HEK293 (cell line): ENCODE data around the gene SPTBN1.

Experiments
- CTCF ChIA-PET: fragments of 350-600 bp; formaldehyde crosslinking; extraction: SDS; loops from one replicate; lab custom pipeline; 2021; ENCODE audit warnings: antibody characterized with exemption; lab: Yijun Ruan, JAX
- POLR2A ChIA-PET: fragments of 300-600 bp; formaldehyde crosslinking; extraction: SDS; loops from one replicate; lab custom pipeline; 2020; ENCODE audit warnings: antibody characterized with exemption, inconsistent platforms; lab: Yijun Ruan, JAX
- H3K27ac ChIP-seq: fragments of 200-500 bp; sonication (Bioruptor generic); 2 replicates; pipeline ENCODE4 v1.5.1; 2014; ENCODE audit warnings: low read depth, low read length, control low read depth, inconsistent platforms; ENCODE audit errors: extremely low read depth
- H3K36me3 ChIP-seq, 2 experiments: fragments of 200-500 bp in 1 of 2; sonication (Bioruptor generic) in 1 of 2; 1 replicate in 1 of 2; 2 replicates in 1 of 2; pipeline ENCODE4 v1.5.1; 2014 to 2017; ENCODE audit warnings: inconsistent platforms in 2 of 2, low read length in 2 of 2; ENCODE audit not compliant: control insufficient read depth in 2 of 2, insufficient read depth in 1 of 2
- H3K4me1 ChIP-seq: fragments of 200-500 bp; sonication (Bioruptor generic); 2 replicates; pipeline ENCODE4 v1.5.1; 2014; ENCODE audit warnings: mild to moderate bottlenecking, low read length, inconsistent platforms; ENCODE audit not compliant: control insufficient read depth, insufficient read depth
- H3K4me3 ChIP-seq: 2 replicates; pipeline ENCODE4 v1.5.1; 2011; ENCODE audit warnings: low read depth, mild to moderate bottlenecking, control low read depth, low read length, moderate library complexity
- H3K9me3 ChIP-seq: fragments of 200-500 bp; sonication (Bioruptor generic); 2 replicates; pipeline ENCODE4 v1.5.1; 2014; ENCODE audit warnings: low read depth, low read length, inconsistent platforms; ENCODE audit not compliant: control insufficient read depth, insufficient read depth
- GLI2 ChIP-seq: fragments of 450-650 bp; formaldehyde crosslinking; IDR thresholded peaks from 2 replicates; pipeline ENCODE4; 2017; ENCODE audit warnings: missing biosample characterization, missing genetic modification characterization, low read depth, borderline replicate concordance
- RBAK ChIP-seq: fragments of 450-650 bp; formaldehyde crosslinking; IDR thresholded peaks from 2 replicates; pipeline ENCODE4 v1.5.1; 2016; ENCODE audit warnings: missing biosample characterization, missing genetic modification characterization
- ZFP41 ChIP-seq: fragments of 450-650 bp; formaldehyde crosslinking; IDR thresholded peaks from 2 replicates; pipeline ENCODE4 v1.5.1; 2016; ENCODE audit warnings: missing biosample characterization, missing genetic modification characterization, borderline replicate concordance
- ZNF16 ChIP-seq: fragments of 450-650 bp; formaldehyde crosslinking; IDR thresholded peaks from 2 replicates; pipeline ENCODE4 v1.5.1; 2016; ENCODE audit warnings: low read depth, missing biosample characterization, missing genetic modification characterization
- ZNF2 ChIP-seq: fragments of 450-650 bp; formaldehyde crosslinking; IDR thresholded peaks from 2 replicates; pipeline ENCODE4 v1.5.1; 2016; ENCODE audit warnings: missing biosample characterization, missing genetic modification characterization
- ZNF23 ChIP-seq: fragments of 450-650 bp; formaldehyde crosslinking; IDR thresholded peaks from 2 replicates; pipeline ENCODE4 v1.5.1; 2016; ENCODE audit warnings: missing biosample characterization, missing genetic modification characterization, borderline replicate concordance
- ZNF311 ChIP-seq: fragments of 450-650 bp; formaldehyde crosslinking; IDR thresholded peaks from 2 replicates; pipeline ENCODE4 v1.5.1; 2017; ENCODE audit warnings: missing biosample characterization, missing genetic modification characterization, borderline replicate concordance
- ZNF366 ChIP-seq: fragments of 450-650 bp; formaldehyde crosslinking; conservative IDR thresholded peaks from 2 replicates; pipeline ENCODE4 v1.5.1; 2016; ENCODE audit warnings: missing biosample characterization, missing genetic modification characterization
- ZNF501 ChIP-seq: fragments of 450-650 bp; formaldehyde crosslinking; IDR thresholded peaks from 2 replicates; pipeline ENCODE4 v1.5.1; 2016; ENCODE audit warnings: missing biosample characterization, missing genetic modification characterization
- ZNF510 ChIP-seq: fragments of 450-650 bp; formaldehyde crosslinking; IDR thresholded peaks from 2 replicates; pipeline ENCODE4 v1.5.1; 2018; ENCODE audit warnings: mild to moderate bottlenecking, missing genetic modification characterization, missing biosample characterization; ENCODE audit not compliant: insufficient replicate concordance
- ZNF558 ChIP-seq: fragments of 450-650 bp; formaldehyde crosslinking; IDR thresholded peaks from 2 replicates; pipeline ENCODE4 v1.5.1; 2016; ENCODE audit warnings: missing biosample characterization, missing genetic modification characterization
- ZNF623 ChIP-seq: fragments of 450-650 bp; formaldehyde crosslinking; IDR thresholded peaks from 2 replicates; pipeline ENCODE4 v1.5.1; 2016; ENCODE audit warnings: missing biosample characterization, missing genetic modification characterization
- ZNF629 ChIP-seq: fragments of 450-650 bp; formaldehyde crosslinking; IDR thresholded peaks from 2 replicates; pipeline ENCODE4 v1.5.1; 2017; ENCODE audit warnings: missing biosample characterization, missing genetic modification characterization
- ZNF658 ChIP-seq: fragments of 450-650 bp; formaldehyde crosslinking; IDR thresholded peaks from 2 replicates; pipeline ENCODE4; 2016; ENCODE audit warnings: missing biosample characterization, missing genetic modification characterization
- ZNF777 ChIP-seq: fragments of 450-650 bp; formaldehyde crosslinking; IDR thresholded peaks from 2 replicates; pipeline ENCODE4 v1.5.1; 2017; ENCODE audit warnings: missing biosample characterization, missing genetic modification characterization, borderline replicate concordance
- ZNF792 ChIP-seq: fragments of 450-650 bp; formaldehyde crosslinking; IDR thresholded peaks from 2 replicates; pipeline ENCODE4 v1.5.1; 2016; ENCODE audit warnings: missing biosample characterization, missing genetic modification characterization
- TF ChIP-seq, protein P1 (sequence below): fragments of 450-650 bp; formaldehyde crosslinking; IDR thresholded peaks from 2 replicates; pipeline ENCODE4 v1.5.1; 2016; ENCODE audit warnings: missing biosample characterization, missing genetic modification characterization
- TF ChIP-seq, protein P2 (sequence below): fragments of 450-650 bp; formaldehyde crosslinking; IDR thresholded peaks from 2 replicates; pipeline ENCODE4 v1.5.1; 2016; ENCODE audit warnings: missing biosample characterization, missing genetic modification characterization, borderline replicate concordance

SPTBN1 gene

DNA sequence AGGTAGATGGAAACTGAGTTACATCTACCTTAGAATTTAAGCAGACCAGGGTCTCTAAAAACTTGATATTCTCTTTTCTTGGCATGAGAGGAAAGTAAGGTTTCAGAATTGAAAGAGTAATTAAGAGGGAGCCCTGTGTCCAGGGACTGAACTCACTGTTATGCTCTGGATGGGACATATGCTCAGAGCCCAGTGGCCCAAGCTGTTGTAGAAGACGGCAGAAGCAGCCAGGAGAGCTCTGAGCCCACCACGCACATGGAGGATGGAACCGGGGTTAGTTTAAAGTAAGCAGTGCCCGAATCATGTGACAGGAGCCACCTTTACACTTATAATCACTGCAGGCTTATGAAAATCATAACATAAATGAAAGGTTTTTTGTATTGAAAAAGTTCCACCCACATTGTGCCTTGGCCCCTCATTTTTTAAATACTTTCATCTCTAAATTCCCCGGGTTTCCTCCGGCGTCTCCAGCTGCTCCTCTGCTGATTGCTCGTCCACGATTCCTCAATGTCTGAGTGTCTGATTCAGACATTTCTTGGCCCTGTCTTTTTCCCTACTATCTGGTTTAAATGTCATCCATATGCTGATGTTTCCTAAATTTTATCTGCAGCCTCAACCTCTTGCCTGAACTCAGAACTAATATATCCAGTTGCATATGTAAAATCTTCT is 36.1 kb upstream of the SPTBN1 start:
- H3K36me3 ChIP-seq = no peaks in the 10 kb centered on the region
- TF ChIP-seq ZNF792 = no peak
- TF ChIP-seq ZNF777 = no peak
- TF ChIP-seq, protein P1, sequence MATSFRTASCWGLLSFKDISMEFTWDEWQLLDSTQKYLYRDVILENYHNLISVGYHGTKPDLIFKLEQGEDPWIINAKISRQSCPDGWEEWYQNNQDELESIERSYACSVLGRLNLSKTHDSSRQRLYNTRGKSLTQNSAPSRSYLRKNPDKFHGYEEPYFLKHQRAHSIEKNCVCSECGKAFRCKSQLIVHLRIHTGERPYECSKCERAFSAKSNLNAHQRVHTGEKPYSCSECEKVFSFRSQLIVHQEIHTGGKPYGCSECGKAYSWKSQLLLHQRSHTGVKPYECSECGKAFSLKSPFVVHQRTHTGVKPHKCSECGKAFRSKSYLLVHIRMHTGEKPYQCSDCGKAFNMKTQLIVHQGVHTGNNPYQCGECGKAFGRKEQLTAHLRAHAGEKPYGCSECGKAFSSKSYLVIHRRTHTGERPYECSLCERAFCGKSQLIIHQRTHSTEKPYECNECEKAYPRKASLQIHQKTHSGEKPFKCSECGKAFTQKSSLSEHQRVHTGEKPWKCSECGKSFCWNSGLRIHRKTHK (tag by site-specific recombination) = no peak
- no peak for TF ChIP-seq ZNF16 (tag by site-specific recombination)
- TF ChIP-seq ZNF558 (tag by site-specific recombination) = no peak
- TF ChIP-seq ZNF510 (tag by site-specific recombination) = no peak
- no peak for TF ChIP-seq GLI2 (tag by site-specific recombination)
- ChIA-PET POLR2A (no interaction called here), CTCF (no interaction called here)
- no peak overlapping the region for H3K27ac ChIP-seq
- H3K4me3 ChIP-seq = no peak overlapping the region
- no peaks in the 10 kb centered on the region for H3K4me1 ChIP-seq
- no peaks in the 10 kb centered on the region for H3K9me3 ChIP-seq

DNA sequence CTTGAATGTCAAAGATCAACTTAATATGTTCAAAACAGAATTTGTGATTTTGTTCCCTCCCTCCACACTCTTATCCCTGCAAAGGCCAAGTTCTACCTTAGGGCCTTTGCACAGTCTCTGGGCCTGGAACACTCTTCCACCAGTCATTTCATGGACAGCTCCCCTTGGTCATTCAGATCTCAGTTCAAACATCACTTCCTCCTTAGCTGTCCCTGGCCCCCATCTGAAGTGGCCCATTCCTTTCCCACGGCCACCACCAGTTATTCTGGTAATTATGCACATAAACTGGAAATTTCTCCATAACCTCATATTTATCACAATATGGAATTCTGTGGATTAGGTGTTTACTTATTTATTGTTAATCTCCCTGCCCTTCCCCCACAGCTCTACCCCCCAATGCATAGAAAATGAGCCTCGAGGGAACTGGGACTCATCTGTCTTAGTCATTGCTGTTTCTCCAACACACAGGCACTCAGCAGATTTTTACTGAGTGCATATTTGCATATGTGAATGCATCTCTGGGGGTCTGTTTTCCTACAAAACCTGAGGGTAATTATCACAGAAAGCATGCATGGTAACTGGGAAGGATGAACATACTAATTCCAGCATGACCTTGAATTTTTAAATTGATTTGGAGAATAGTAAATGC is 35.5 kb upstream of the SPTBN1 start:
- no peak for TF ChIP-seq ZNF658 (tag by site-specific recombination)
- peak; percentile 49 for TF ChIP-seq ZNF623 (tag by site-specific recombination)
- Histone ChIP-seq H3K27ac (no peak overlapping the region), H3K4me3 (no peak overlapping the region), H3K4me1 (no peaks in the 10 kb centered on the region), H3K9me3 (no peaks in the 10 kb centered on the region), H3K36me3 (no peaks in the 10 kb centered on the region)
- ChIA-PET CTCF (no interaction called here), POLR2A (no interaction called here)

DNA sequence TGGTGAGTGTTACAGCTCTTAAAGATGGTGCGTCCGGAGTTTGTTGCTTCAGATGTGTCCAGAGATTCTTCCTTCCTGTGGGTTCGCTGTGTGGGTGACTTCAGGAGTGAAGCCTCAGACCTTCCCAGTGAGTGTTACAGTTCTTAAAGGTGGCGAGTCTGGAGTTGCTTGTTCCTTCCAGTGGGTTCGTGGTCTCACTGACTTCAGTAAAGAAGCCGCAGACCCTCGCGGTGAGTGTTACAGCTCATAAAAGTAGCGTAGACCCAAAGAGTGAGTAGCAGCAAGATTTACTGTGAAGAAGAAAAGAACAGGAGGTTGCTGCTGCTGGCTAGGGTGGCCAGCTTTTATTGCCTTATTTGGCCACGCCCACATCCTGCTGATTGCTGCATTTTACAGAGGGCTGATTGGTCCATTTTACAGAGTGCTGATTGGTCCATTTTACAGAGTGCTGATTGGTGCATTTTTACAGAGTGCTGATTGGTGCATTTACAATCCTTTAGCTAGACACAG is 34.0 kb upstream of the SPTBN1 start:
- H3K4me1 ChIP-seq = no peaks in the 10 kb centered on the region
- TF ChIP-seq RBAK = no peak
- no peak for TF ChIP-seq ZNF311 (tag by site-specific recombination)
- no peak for TF ChIP-seq ZNF501 (tag by site-specific recombination)
- TF ChIP-seq ZNF558 (tag by site-specific recombination) = no peak
- TF ChIP-seq ZNF23 (tag by site-specific recombination) = no peak
- TF ChIP-seq ZNF2 (tag by site-specific recombination) = no peak
- no peak for TF ChIP-seq ZNF366 (tag by site-specific recombination)
- no peak for TF ChIP-seq ZNF629
- TF ChIP-seq, protein P2, sequence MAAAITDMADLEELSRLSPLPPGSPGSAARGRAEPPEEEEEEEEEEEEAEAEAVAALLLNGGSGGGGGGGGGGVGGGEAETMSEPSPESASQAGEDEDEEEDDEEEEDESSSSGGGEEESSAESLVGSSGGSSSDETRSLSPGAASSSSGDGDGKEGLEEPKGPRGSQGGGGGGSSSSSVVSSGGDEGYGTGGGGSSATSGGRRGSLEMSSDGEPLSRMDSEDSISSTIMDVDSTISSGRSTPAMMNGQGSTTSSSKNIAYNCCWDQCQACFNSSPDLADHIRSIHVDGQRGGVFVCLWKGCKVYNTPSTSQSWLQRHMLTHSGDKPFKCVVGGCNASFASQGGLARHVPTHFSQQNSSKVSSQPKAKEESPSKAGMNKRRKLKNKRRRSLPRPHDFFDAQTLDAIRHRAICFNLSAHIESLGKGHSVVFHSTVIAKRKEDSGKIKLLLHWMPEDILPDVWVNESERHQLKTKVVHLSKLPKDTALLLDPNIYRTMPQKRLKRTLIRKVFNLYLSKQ (tag by site-specific recombination) = no peak
- TF ChIP-seq ZFP41 (tag by site-specific recombination) = no peak
- TF ChIP-seq, all 188 proteins: peak for 0
- ChIA-PET CTCF (no interaction called here), POLR2A (no interaction called here)
- Histone ChIP-seq H3K9me3 (no peaks in the 10 kb centered on the region), H3K4me3 (no peak overlapping the region), H3K36me3 (no peaks in the 10 kb centered on the region), H3K27ac (no peak overlapping the region)
